GM18511 (cell line): Measurements from ENCODE around the gene FSIP2.

Experiments used
- ATAC-seq: cut with Tn5 transposase; IDR thresholded peaks from one replicate; pipeline ENCODE4 v1.9.1; 2021; ENCODE audit warnings: mild to moderate bottlenecking, moderate library complexity; ENCODE audit not compliant: unreplicated experiment

Gene FSIP2

GRCh38 chr2:185738679-185739472 lies at the start of gene FSIP2:
TSS of gene FSIP2 (plus strand) at chr2:185738804. CDS start at chr2:185738895, 91 bp downstream.
- ATAC-seq, result peak; percentile 96

- ATAC-seq, result no peak
Measured at GRCh38 chr2:185689906-185690539, 48.6 kb upstream of the FSIP2 start.

- ATAC-seq, result no peak
Measured at GRCh38 chr2:185695711-185696235, 42.8 kb upstream of the FSIP2 start.

GRCh38 chr2:185700883-185701282 lies 37.7 kb upstream of the FSIP2 start:
- ATAC-seq, result no peak

GRCh38 chr2:185734658-185735057 lies 3.9 kb upstream of the FSIP2 start:
- no peak for ATAC-seq

- no peak for ATAC-seq
Measured at GRCh38 chr2:185736210-185736609, 2.4 kb upstream of the FSIP2 start.

GRCh38 chr2:185745864-185746859 lies 7.6 kb downstream of the FSIP2 start:
- no peak for ATAC-seq

GRCh38 chr2:185757356-185757755 lies 18.8 kb downstream of the FSIP2 start:
- ATAC-seq, result no peak

GRCh38 chr2:185771396-185771795 lies 32.8 kb downstream of the FSIP2 start:
- ATAC-seq, result no peak

- ATAC-seq, result no peak
Measured at GRCh38 chr2:185780890-185781289, 42.3 kb downstream of the FSIP2 start.

- ATAC-seq, result no peak
Measured at GRCh38 chr2:185782223-185782769, 43.7 kb downstream of the FSIP2 start.

- no peak for ATAC-seq
Measured at GRCh38 chr2:185785156-185785555, 46.6 kb downstream of the FSIP2 start.

GRCh38 chr2:185785851-185786473 lies 47.4 kb downstream of the FSIP2 start:
- ATAC-seq, result peak; percentile 87

GRCh38 chr2:185787227-185788145 lies 48.9 kb downstream of the FSIP2 start:
- no peak for ATAC-seq

GRCh38 chr2:185790361-185790760 lies 51.8 kb downstream of the FSIP2 start:
- peak; percentile 29 for ATAC-seq

GRCh38 chr2:185793532-185794345 lies 55.1 kb downstream of the FSIP2 start:
- ATAC-seq, result no peak

- ATAC-seq, result no peak
Measured at GRCh38 chr2:185796758-185797157, 58.2 kb downstream of the FSIP2 start.

- no peak for ATAC-seq
Measured at GRCh38 chr2:185802926-185803325, 64.3 kb downstream of the FSIP2 start.
